Heart right ventricle (tissue), 16 donors: Measurements from ENCODE around the gene CDH13. TPM values are rescaled to one million over a fixed set of nuclear protein-coding genes. Genes with fewer than 3 reads are reported as not detected.

Experiments used
- ATAC-seq, 8 donors: fragments of 200-7000 bp; cut with Tn5 transposase; one replicate each; pipeline ENCODE4 v1.9.1; 2020; ENCODE audit warnings: mild to moderate bottlenecking in 8 of 8, moderate library complexity in 8 of 8, moderate number of reproducible peaks in 1 of 8
- DNase-seq, 2 donors: peaks; one replicate each; pipeline ENCODE4 v3.0.0-alpha.2; 2020
- H3K27ac ChIP-seq, 10 donors: fragments of 200-600 bp; sonication (generic) in 2 of 10; one replicate each; pipeline versions ENCODE4 v1.5.0 to v1.8.0; 2020 to 2022; ENCODE audit warnings: mild to moderate bottlenecking in 3 of 10
- H3K27me3 ChIP-seq, 7 donors: fragments of 200-600 bp; one replicate each; pipeline ENCODE4 v1.8.0; 2021 to 2022; ENCODE audit warnings: mild to moderate bottlenecking in 2 of 7
- H3K36me3 ChIP-seq, 9 donors: fragments of 200-600 bp; sonication (generic) in 1 of 9; one replicate each; pipeline versions ENCODE4 v1.5.0 to v1.8.0; 2020 to 2022; ENCODE audit warnings: mild to moderate bottlenecking in 2 of 9
- H3K4me1 ChIP-seq, 9 donors: fragments of 200-600 bp; sonication (generic) in 1 of 9; one replicate each; pipeline versions ENCODE4 v1.5.0 to v1.8.0; 2020 to 2022; ENCODE audit warnings: mild to moderate bottlenecking in 4 of 9
- H3K4me3 ChIP-seq, 10 donors: fragments of 200-600 bp; sonication (generic) in 2 of 10; one replicate each; pipeline versions ENCODE4 v1.5.0 to v1.8.0; 2020 to 2022; ENCODE audit warnings: mild to moderate bottlenecking in 7 of 10, moderate library complexity in 2 of 10
- H3K9me3 ChIP-seq, 11 donors: fragments of 200-600 bp in 10 of 11; sonication (generic) in 2 of 11; one replicate each; pipeline versions ENCODE4 v1.5.0 to v1.8.0; 2013 to 2022; ENCODE audit warnings: mild to moderate bottlenecking in 2 of 11, control low read depth in 1 of 11, moderate library complexity in 1 of 11
- WGBS, 2 donors: extraction: QIAGEN DNeasy Blood & Tissue Kit; methylation state at CpG; one replicate each; pipeline ENCODE4 v1.1.7; 2013; ENCODE audit warnings: inconsistent platforms in 1 of 2; 5-methylcytosine and 5-hydroxymethylcytosine counted together
- intact Hi-C, 10 donors: fragments of 100-400 bp; cut with DNase I; formaldehyde crosslinking; loops; one replicate each; pipeline versions ENCODE4 v1.11.1 to v1.14.2; 2022
- polyA plus RNA-seq, 2 donors: library from polyadenylated mRNA; stranded (reverse); fragments of 200-250 nt; gene quantifications; one replicate each; pipeline ENCODE4 v1.2.3, GENCODE V29; 2013
- total RNA-seq, 10 donors: library from RNA; stranded (reverse); fragmentation: NEBNext Ultra II Directional in 3 of 10; extraction: Animal tissue kit (Norgen Biotek cat#: 25700) in 3 of 10; gene quantifications; one replicate each; pipeline versions ENCODE4 v1.2.1 to v1.2.4, GENCODE V29; 2021 to 2023
- TF ChIP-seq, protein P1 (sequence below), 9 donors: fragments of 200-600 bp; sonication (generic) in 2 of 9; IDR thresholded peaks; one replicate each; pipeline versions ENCODE4 v1.5.0 to v1.8.0; 2021 to 2022; ENCODE audit warnings: antibody characterized with exemption in 9 of 9, mild to moderate bottlenecking in 5 of 9, moderate library complexity in 1 of 9
- donor health status: Arrhythmogenic right ventricular cardiomyopathy.
- donor health status: ischemic (EF 13 %, LVEDD 7.1; RV severe dilation, severe dysfunction).
- donor health status: healthy with polysubstance abuse.
- donor health status: DM: no; HTN: yes; CAD: no.
- donor health status: DM: no; HTN: no; CAD: no.
- donor health status: ischemic (EF 25% LVEDD 6.9; RV normal size, moderate dysfunction).
- donor health status: ischemic (EF 25% LVEDD 5.7; RV mildly dilated, moderate dysfunction).
- donor health status: healthy.
- donor health status: DM: yes; HTN: yes; CAD: no.
- donor health status: Ischemic cardiomyopathy.
- donor health status: ischemic (EF 35%, LVEDD 5.7; RV mildly dilated, moderate dysfunction).
- donor health status: nonischemic (EF 11% LVEDD 7.7; RV severe dilation, severe dysfunction).
- donor health status: DM: yes; HTN: yes; CAD: no.
- donor health status: PGD.
- donor health status: ischemic (EF 29% LVEDD 5.4; RV normal size, mild dysfunction).
- donor health status: nonischemic (EF 23%, LVEDD 6.1; RV moderate dilation, normal function).

The CDH13 gene
- total and polyA plus RNA-seq, 12 donors: 15.5 to 221 (median 168) TPM

GRCh38 chr16:83054283-83054682 lies 427.5 kb downstream of the CDH13 start:
- Histone ChIP-seq H3K4me3 (no peak overlapping the region), H3K27ac (no peak overlapping the region), H3K27me3 (no peaks in the 10 kb centered on the region), H3K4me1 (no peaks in the 10 kb centered on the region), H3K36me3 (no peaks in the 10 kb centered on the region), H3K9me3 (peaks cover 0 to 6% (median 0%) of the 10 kb centered on the region in 11 donors)
- intact Hi-C loops: no loop called here
- TF ChIP-seq, protein P1, sequence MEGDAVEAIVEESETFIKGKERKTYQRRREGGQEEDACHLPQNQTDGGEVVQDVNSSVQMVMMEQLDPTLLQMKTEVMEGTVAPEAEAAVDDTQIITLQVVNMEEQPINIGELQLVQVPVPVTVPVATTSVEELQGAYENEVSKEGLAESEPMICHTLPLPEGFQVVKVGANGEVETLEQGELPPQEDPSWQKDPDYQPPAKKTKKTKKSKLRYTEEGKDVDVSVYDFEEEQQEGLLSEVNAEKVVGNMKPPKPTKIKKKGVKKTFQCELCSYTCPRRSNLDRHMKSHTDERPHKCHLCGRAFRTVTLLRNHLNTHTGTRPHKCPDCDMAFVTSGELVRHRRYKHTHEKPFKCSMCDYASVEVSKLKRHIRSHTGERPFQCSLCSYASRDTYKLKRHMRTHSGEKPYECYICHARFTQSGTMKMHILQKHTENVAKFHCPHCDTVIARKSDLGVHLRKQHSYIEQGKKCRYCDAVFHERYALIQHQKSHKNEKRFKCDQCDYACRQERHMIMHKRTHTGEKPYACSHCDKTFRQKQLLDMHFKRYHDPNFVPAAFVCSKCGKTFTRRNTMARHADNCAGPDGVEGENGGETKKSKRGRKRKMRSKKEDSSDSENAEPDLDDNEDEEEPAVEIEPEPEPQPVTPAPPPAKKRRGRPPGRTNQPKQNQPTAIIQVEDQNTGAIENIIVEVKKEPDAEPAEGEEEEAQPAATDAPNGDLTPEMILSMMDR (IDR thresholded peaks at IDR 0.05): no peak
- no peak for DNase-seq
- WGBS, 2 donors: 94% methylated on average over 2 of the region's 2 CpGs
- no peak for ATAC-seq

DNA sequence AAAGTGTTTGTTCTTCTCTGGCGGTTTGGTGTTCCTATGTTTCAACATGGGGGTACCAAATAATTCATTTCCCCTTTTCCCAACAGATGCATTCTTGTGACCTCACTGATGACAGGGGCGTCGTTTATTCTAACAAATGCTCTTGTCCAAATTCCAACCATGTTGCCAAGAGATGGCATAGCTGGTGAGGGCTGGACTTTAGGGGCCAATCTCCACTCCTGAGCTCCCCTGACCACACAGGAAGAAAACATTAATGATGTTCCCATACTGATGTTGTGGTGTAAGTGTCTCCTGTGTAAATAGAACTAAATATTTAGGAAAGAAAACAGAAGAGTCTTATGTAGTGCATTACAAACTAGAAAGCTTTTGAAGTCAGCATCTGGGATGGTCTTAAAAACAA lies 431.6 kb downstream of the CDH13 start:
- intact Hi-C loops: no loop called here
- ATAC-seq (no peak), DNase-seq (no peak)
- 78 to 81% methylated on average over 3 of the region's 3 CpGs for WGBS, 2 donors
- H3K4me3 ChIP-seq: no peak overlapping the region
- no peak overlapping the region for H3K27ac ChIP-seq
- no peaks in the 10 kb centered on the region for H3K36me3 ChIP-seq
- no peaks in the 10 kb centered on the region for H3K9me3 ChIP-seq
- no peaks in the 10 kb centered on the region for H3K27me3 ChIP-seq
- TF ChIP-seq, protein P1 (IDR thresholded peaks at IDR 0.05): no peak
- peaks cover 0 to 5% (median 0%) of the 10 kb centered on the region in 9 donors for H3K4me1 ChIP-seq

DNA sequence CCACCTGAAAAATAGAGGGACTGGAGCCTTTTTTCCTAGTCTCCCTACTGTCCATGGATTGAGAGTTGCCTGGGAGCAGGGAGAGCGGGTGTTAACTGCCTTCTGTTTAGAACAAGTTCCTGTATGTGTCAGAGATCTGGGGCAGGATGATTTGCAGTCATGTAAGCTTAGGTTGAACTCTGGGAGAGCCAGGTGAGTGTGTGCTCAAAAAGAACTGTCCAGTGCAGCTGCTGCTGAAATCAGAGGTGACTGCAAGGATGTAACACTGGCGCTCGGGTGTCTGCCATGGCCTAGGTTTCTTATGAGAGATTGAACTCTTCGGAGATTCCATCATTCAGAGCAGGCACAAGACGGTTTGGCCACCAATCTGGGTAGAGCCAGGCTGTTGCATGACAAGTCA lies 432.5 kb downstream of the CDH13 start:
- TF ChIP-seq, protein P1 (IDR thresholded peaks at IDR 0.05): no peak
- H3K9me3 ChIP-seq: no peaks in the 10 kb centered on the region
- peaks cover 0 to 11% (median 0%) of the 10 kb centered on the region in 9 donors for H3K4me1 ChIP-seq
- no peak overlapping the region for H3K4me3 ChIP-seq
- H3K27me3 ChIP-seq: no peaks in the 10 kb centered on the region
- WGBS, 2 donors: 94 to 96% methylated on average over 5 of the region's 5 CpGs
- H3K36me3 ChIP-seq: no peaks in the 10 kb centered on the region
- ATAC-seq: no peak
- DNase-seq: no peak
- no peak overlapping the region for H3K27ac ChIP-seq
- intact Hi-C loops: no loop called here

DNA sequence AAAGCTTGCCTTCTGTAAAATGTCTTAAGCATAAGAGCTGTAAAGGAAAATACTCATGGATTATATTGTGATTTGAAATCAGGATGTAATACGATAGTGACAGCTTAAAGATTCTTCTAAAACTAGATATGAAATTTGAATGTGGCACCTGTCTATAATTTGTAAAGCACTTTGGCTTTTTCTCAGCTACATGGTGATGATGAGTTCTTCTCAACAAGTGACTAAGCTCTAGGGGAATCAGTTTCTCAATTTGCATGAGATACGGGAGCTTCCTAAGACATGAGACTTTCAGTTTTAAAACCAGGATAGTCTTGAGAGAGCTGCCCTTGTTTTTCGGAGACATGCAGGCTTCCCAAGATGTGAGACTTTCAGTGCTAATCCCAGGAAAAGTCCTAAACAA lies 439.2 kb downstream of the CDH13 start:
- H3K27me3 ChIP-seq: no peaks in the 10 kb centered on the region
- ATAC-seq (no peak), DNase-seq (no peak)
- no peak overlapping the region for H3K27ac ChIP-seq
- H3K4me3 ChIP-seq: no peak overlapping the region
- H3K4me1 ChIP-seq: peaks cover 0 to 11% (median 5%) of the 10 kb centered on the region in 9 donors
- 63 to 91% methylated on average over 3 of the region's 3 CpGs for WGBS, 2 donors
- TF ChIP-seq, protein P1 (IDR thresholded peaks at IDR 0.05): no peak
- H3K36me3 ChIP-seq: no peaks in the 10 kb centered on the region
- intact Hi-C loops: loop anchor here in 4 of 10 donors (5.0 to 10.0 kb wide), 4 partner anchors 319 to 461 kb away; no protein-coding TSS in a partner anchor
- no peaks in the 10 kb centered on the region for H3K9me3 ChIP-seq
